IPS-15b (cell line): ENCODE results near the gene CLIP3.
"Not testable (repeated sequence)": the region's sequence is repeated elsewhere in the genome, so short reads cannot be mapped to it uniquely, and the experiment has no call there.

Experiments used
- H3K27me3 ChIP-seq: one replicate; pipeline ENCODE4 v1.6.1; 2013; ENCODE audit warnings: low read length; ENCODE audit not compliant: control insufficient read depth, insufficient read depth
- H3K36me3 ChIP-seq: one replicate; pipeline ENCODE4 v1.6.1; 2013; ENCODE audit warnings: low read length; ENCODE audit not compliant: control insufficient read depth, insufficient read depth
- H3K4me1 ChIP-seq: one replicate; pipeline ENCODE4 v1.6.1; 2013; ENCODE audit warnings: mild to moderate bottlenecking, low read length; ENCODE audit not compliant: control insufficient read depth, insufficient read depth
- H3K4me3 ChIP-seq: one replicate; pipeline ENCODE4 v1.5.1; 2013; ENCODE audit warnings: low read depth, low read length
- H3K9ac ChIP-seq: one replicate; pipeline ENCODE4 v1.6.1; 2013; ENCODE audit warnings: low read depth, mild to moderate bottlenecking, low read length
- H3K9me3 ChIP-seq: one replicate; pipeline ENCODE4 v1.6.1; 2013; ENCODE audit warnings: mild to moderate bottlenecking, low read length; ENCODE audit not compliant: control insufficient read depth, insufficient read depth

Gene CLIP3

DNA sequence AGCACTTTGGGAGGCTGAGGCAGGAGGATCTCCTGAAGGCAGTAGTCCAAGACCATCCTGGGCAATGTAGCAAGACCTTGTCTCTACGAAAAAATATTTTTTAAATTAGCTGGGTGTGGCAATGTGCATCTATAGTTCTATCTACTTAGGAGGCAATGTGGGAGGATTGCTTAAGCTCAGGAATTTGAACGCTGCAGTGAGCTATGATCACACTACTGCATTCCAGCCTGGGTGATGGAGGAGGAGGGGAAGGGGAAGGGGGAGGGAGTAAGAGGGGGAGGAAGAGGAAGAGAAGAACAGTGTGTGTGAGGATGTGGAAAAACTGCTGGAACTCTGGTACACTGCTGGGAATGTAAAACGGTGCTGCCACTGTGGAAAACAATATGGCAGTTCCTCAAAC lies 9.2 kb upstream of the CLIP3 start:
- Histone ChIP-seq H3K27me3 (no peaks in the 10 kb centered on the region), H3K36me3 (no peaks in the 10 kb centered on the region), H3K4me1 (no peaks in the 10 kb centered on the region), H3K9ac (no peak overlapping the region), H3K9me3 (no peaks in the 10 kb centered on the region), H3K4me3 (no peak overlapping the region)

DNA sequence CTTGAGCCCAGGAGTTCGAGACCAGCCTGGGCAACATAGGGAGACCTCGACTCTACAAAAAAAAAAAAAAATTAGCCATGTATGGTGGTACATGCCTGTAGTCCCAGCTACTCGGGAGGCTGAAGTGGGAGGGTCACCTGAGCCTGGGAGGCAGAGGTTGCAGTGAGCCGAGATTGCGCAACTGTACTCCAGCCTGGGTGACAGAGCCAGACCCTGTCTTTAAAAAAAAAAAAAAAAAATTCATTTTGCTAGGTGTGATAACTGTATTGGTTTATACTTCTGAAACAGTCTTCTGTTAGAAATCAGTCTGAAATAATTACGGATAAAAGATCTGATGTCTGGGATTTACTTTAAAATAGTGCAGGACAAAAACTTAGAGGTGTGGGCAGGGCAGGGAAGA lies 8.4 kb upstream of the CLIP3 start:
- H3K9me3 ChIP-seq, H3K4me1 ChIP-seq, H3K36me3 ChIP-seq, H3K27me3 ChIP-seq, H3K4me3 ChIP-seq, H3K9ac ChIP-seq: not testable (repeated sequence)

DNA sequence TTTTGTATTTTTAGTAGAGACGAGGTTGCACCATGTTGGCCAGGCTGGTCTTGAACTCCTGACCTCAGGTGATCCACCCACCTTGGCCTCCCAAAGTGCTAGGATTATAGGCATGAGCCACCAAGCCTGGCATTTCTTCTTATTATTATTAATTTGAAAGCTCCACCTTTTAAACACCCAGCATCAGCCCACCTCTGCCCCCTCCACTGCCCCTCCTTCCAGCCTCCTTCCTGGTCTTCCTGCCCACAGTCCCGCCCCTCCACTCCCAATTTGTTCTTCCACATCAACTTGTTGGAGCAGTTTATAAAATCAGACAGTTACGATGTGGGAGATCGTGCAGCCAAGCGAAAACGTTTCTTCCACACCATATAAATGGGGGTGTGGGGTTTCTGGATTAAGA lies 7.8 kb upstream of the CLIP3 start:
- Histone ChIP-seq H3K9ac (no peak overlapping the region), H3K4me1 (no peaks in the 10 kb centered on the region), H3K9me3 (no peaks in the 10 kb centered on the region), H3K4me3 (no peak overlapping the region), H3K27me3 (no peaks in the 10 kb centered on the region), H3K36me3 (no peaks in the 10 kb centered on the region)

DNA sequence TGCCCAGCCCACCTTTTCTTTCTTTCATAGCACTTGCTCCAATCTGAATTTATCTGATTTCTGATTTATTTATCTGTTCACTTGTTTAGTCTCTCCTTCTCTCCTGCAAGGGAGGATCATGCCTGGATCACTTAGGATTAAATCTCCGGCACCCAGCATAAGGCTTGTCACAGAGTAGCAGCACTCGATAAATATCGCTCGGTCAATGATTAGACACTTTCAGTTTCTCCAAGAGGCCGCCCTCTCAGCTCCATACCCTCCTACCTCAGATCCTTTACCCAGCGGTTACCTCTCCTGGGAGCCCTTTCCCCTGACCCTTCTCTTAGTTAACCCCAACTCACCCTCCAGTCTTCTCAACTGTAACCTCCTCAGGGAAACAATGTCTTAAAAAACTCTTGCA lies 1.4 kb downstream of the CLIP3 start:
- H3K4me3 ChIP-seq = no peak overlapping the region
- H3K36me3 ChIP-seq = peaks cover 5% of the 10 kb centered on the region
- no peaks in the 10 kb centered on the region for H3K9me3 ChIP-seq
- no peak overlapping the region for H3K9ac ChIP-seq
- H3K4me1 ChIP-seq = no peaks in the 10 kb centered on the region
- H3K27me3 ChIP-seq = peaks cover 2% of the 10 kb centered on the region

DNA sequence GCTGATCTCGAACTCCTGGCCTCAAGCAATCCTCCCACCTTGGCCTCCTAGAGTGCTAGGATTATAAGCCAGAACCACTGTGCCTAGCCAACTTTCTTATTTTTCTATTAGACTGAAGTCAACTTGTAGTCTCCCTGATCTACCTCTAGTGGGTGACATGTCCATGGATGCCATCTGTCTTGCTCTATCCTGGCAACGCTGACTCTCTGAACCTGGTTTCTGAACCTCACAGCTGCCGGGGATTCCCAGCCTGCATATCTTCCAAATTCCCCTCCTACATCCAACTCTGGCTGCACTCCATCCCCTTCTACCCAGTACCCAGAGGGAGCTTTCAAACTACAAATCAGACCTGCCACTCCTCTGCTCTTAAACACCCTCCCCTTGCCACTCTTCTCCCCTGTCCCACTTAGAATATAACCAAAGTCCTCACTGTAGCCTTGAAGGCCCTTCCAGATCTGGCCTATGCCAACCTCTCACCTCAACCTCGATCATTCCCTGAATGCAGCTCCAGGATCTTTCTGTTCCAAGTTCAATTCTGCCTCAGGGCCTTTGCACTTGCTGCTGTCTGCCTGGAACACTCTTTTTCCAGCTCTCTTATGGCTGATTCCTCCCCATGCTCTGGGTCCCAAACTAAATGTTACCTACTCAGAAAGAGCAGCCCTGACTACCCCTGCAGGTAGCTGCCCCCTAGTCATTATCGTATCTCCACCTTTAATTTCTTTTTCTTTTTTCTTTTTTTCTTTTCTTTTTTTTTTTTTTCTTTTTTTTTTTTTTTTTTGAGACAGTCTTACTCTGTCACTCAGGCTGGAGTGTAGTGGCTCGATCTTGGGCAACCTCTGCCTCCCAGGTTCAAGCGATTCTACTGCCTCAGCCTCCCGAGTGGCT lies 2.2 kb downstream of the CLIP3 start:
- Histone ChIP-seq H3K9me3 (no peaks in the 10 kb centered on the region), H3K4me1 (no peaks in the 10 kb centered on the region), H3K36me3 (peaks cover 10% of the 10 kb centered on the region), H3K27me3 (peaks cover 2% of the 10 kb centered on the region), H3K4me3 (no peak overlapping the region), H3K9ac (no peak overlapping the region)

DNA sequence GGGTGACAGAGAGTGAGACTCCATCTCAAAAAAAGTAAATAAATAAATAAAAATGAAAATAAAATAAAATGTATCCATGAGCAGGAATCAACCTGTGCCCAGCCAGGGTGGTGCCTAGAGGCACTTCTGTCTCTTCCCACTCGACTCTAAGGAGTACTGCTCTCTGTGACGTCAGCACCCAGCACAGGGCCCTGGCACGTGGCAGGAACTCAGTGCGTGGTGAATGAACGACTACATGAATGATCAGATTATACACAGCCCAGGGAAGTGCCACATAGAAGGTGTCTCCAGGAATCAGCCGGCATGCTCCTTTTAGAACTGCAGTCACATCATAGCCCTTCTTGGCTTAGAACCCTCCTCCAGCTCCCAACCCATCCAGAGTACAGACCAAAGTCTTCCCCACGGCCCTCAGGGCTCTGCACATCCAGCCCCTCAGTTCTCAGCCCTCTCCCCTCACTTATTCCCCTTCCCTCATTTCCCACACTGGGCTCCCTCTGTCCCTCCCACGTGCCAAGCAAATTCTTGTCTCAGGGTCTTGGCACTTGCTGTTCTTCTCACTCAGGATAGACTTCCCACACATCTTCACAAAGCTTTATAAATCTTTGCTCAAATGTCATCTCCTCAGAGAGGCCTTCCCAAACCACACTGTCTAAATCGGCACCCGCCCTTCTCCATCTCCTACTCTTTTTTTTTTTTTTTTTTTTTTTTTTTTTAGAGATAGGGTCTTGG lies 4.2 kb downstream of the CLIP3 start:
- no peaks in the 10 kb centered on the region for H3K4me1 ChIP-seq
- H3K9me3 ChIP-seq = no peaks in the 10 kb centered on the region
- H3K9ac ChIP-seq = no peak overlapping the region
- peaks cover 2% of the 10 kb centered on the region for H3K27me3 ChIP-seq
- H3K4me3 ChIP-seq = no peak overlapping the region
- H3K36me3 ChIP-seq = peaks cover 22% of the 10 kb centered on the region

DNA sequence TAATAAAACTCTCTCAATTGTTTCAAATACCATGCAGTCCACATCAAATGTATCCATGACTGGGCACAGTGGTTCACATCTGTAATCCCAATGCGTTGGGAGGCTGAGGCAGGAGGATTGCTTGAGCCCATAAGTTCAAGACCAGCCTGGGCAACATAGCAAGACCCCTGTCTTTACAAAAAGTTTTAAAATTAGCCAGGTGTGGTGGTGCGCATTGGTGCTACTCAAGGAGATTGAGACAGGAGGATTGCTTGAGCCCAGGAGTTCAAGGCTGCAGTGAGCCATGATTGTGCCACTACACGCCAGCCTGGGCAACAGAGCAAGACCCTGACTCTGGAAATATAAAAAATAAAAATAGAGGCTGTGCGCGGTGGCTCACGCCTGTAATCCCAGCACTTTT lies 5.0 kb downstream of the CLIP3 start:
- no peak overlapping the region for H3K9ac ChIP-seq
- H3K36me3 ChIP-seq = peaks cover 22% of the 10 kb centered on the region
- H3K27me3 ChIP-seq = no peaks in the 10 kb centered on the region
- H3K4me3 ChIP-seq = no peak overlapping the region
- no peaks in the 10 kb centered on the region for H3K4me1 ChIP-seq
- no peaks in the 10 kb centered on the region for H3K9me3 ChIP-seq

DNA sequence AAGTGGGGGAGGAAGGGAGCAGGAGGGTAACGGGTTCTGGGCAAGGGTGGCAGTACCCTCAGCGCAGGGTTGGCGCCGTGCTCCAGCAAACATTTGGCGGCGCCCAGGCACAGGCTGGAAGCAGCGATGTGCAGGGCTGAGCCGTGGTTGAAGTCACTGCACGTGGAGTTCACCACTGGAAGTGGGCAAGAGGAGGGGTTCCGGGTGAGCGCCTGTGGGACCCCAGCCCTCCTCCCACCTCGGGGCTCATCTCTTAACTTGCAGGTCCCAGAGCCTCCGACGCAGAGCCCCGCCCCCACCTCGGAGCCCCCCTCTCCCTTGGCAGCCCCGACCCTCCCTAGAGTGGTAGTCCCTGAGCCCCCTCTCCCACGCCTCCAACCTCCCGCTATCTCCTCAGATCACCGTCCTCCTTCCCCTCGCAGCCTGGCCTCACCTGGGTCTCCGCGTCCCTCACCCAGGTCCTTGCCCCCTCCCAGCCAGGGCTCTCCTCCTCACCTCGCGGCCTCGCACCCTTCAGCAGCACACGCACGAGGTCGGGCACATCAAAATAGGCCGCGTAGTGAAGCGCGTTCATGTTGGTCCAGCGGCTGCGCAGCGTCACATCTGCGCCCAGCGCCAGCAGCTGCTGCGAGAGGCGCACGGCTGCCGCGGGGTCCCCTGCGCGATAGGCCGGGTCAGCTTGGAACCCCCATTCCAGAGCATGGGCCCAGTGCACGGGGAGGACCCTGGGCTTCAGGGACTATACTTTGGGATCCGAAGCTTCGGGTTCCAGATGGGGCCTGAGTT lies 6.4 kb downstream of the CLIP3 start:
- Histone ChIP-seq H3K9ac (no peak overlapping the region), H3K4me3 (no peak overlapping the region), H3K9me3 (no peaks in the 10 kb centered on the region), H3K4me1 (no peaks in the 10 kb centered on the region), H3K36me3 (peaks cover 22% of the 10 kb centered on the region), H3K27me3 (no peaks in the 10 kb centered on the region)

DNA sequence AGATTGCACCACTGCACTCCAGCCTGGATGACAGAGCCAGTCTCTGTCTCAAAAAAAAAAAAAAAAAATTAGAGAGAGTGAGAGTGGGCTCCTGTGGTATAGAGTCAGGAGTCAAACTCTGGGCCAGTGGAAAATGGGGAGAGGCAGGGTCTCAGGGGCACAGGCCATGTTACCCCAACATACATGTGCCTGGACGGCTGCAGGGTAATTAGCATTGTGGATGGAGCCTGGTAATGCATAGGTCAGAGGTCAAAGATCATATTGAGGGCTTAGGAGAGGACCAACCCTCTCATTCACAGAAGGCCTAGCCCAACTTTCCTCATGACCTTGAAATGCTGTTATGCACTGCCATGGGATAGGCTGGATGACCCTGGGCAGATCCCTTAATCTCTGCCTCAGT lies 7.1 kb downstream of the CLIP3 start:
- Histone ChIP-seq H3K9me3 (no peaks in the 10 kb centered on the region), H3K27me3 (no peaks in the 10 kb centered on the region), H3K36me3 (peaks cover 22% of the 10 kb centered on the region), H3K4me3 (no peak overlapping the region), H3K4me1 (no peaks in the 10 kb centered on the region), H3K9ac (no peak overlapping the region)

DNA sequence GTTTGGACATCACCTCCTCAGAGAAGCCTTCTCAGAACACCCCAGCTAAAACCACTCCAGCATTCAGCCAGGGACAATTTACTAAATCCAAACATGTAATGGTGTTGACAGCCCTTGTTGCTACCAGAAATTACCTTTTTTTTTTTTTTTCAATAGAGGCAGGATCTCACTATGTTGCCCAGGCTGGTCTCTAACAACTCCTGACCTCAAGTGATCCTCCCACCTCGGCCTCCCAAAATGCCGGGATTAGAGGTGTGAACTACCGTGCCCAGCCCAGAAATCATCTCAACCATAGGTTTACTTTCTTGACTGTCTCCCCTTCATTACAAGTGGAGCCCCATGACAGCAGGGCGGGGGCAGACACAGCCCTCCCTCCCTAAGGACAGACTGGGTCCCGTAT lies 9.2 kb downstream of the CLIP3 start:
- peaks cover 22% of the 10 kb centered on the region for H3K36me3 ChIP-seq

DNA sequence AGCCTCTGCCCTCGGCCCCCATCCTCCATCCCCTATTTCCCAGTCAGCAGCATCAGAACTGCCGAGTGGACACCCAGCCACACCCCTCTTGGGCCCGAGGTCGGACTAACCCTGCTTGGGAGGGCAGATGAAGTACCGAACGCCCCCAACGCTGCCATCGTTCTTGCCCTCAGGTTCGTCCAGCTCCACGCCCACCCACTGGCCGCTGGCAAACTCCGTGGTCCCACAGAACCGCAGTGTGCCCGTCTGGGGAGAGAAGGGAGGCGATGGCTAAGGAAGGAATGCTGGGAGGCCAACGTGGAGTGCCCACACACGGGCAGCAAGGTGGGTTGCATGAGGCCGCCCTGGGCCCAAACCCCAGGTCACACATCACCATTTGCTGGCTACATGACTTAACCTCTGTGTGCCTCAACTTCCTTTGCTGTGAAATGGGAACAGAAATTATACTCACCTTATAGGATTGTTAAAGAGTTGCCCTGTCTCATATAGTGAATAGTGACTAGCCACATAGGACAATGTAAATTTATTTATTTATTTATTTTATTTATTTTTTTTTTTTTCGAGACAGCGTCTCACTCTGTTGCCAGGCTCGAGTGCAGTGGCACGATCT lies 13.5 kb downstream of the CLIP3 start:
- peaks cover 5% of the 10 kb centered on the region for H3K4me1 ChIP-seq
- H3K36me3 ChIP-seq = peaks cover 10% of the 10 kb centered on the region
- no peaks in the 10 kb centered on the region for H3K27me3 ChIP-seq
- H3K9ac ChIP-seq = no peak overlapping the region
- H3K9me3 ChIP-seq = no peaks in the 10 kb centered on the region
- no peak overlapping the region for H3K4me3 ChIP-seq

More for the DNA sequence above, 9.2 kb downstream of the CLIP3 start:
- Histone ChIP-seq H3K4me3 (no peak overlapping the region), H3K9me3 (no peaks in the 10 kb centered on the region), H3K27me3 (no peaks in the 10 kb centered on the region), H3K9ac (no peak overlapping the region), H3K4me1 (no peaks in the 10 kb centered on the region)
